Muscle layer of duodenum (tissue), 2 donors: ENCODE measurements around the gene KSR2.

Source experiments
- H3K27ac ChIP-seq: one replicate; pipeline ENCODE4 v1.7.0; 2013; ENCODE audit warnings: mild to moderate bottlenecking, low read length
- H3K27me3 ChIP-seq: one replicate; pipeline ENCODE4 v1.7.0; 2013; ENCODE audit warnings: low read depth, mild to moderate bottlenecking, control low read depth, low read length
- H3K36me3 ChIP-seq, 2 donors: one replicate each; pipeline ENCODE4 v1.7.0; 2013; ENCODE audit warnings: low read length in 2 of 2, control low read depth in 1 of 2, mild to moderate bottlenecking in 1 of 2; ENCODE audit not compliant: insufficient read depth in 2 of 2, control insufficient read depth in 1 of 2
- H3K4me1 ChIP-seq, 2 donors: one replicate each; pipeline ENCODE4 v1.7.0; 2013; ENCODE audit warnings: low read length in 2 of 2, mild to moderate bottlenecking in 2 of 2, control low read depth in 1 of 2, moderate library complexity in 1 of 2; ENCODE audit not compliant: insufficient read depth in 2 of 2, control insufficient read depth in 1 of 2
- H3K4me3 ChIP-seq, 2 donors: one replicate each; pipeline ENCODE4 v1.7.0; 2013; ENCODE audit warnings: low read length in 2 of 2, low read depth in 1 of 2, mild to moderate bottlenecking in 1 of 2
- H3K9me3 ChIP-seq, 2 donors: one replicate each; pipeline ENCODE4 v1.7.0; 2013; ENCODE audit warnings: low read length in 2 of 2, control low read depth in 1 of 2, mild to moderate bottlenecking in 1 of 2; ENCODE audit not compliant: control insufficient read depth in 1 of 2
- donor health status: healthy.

The KSR2 gene

DNA sequence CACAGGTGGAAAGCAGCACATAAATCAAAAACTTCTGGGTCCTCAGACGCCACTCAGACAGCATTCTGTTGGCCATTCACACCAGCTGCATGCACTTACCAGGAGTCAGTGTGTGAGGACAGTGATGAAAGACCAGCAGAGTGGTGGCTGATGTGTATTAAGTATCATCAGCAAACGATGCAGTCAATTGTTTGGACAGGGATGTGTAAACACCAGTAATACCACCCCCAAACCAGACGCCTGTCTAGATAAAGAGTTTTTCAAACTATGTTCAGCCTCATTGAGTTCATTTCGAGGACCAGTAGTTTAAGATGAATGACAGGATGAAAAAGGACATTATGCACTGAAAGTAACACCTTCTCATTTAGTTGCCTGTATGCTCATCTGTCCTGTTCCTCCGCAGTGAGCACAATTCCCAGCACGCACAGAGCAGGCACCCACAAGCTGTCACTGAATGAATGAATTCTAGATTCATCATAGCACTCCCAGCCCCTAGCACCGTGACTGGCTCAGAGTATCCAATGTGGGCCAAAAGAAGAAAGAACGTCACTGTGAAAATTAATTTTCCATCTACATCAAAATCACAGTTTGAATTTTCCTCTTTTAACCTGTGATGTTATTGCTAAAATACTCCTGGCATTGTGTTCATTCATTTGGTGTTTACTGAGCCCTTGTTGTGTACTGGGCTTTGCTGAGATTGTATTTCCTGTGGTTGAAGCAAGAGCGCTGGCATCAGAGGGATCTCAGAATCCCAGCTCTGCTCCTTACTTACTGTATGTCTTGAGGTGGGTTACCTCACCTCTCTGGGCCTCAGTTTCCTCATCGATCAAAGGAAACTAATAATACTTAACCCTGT, 482.6 kb downstream of the KSR2 start:
- Histone ChIP-seq H3K36me3 (no peaks in the 10 kb centered on the region), H3K9me3 (peaks cover 0 to 6% of the 10 kb centered on the region in 2 donors), H3K27me3 (no peaks in the 10 kb centered on the region), H3K27ac (no peak overlapping the region), H3K4me1 (no peaks in the 10 kb centered on the region), H3K4me3 (no peak overlapping the region)

DNA sequence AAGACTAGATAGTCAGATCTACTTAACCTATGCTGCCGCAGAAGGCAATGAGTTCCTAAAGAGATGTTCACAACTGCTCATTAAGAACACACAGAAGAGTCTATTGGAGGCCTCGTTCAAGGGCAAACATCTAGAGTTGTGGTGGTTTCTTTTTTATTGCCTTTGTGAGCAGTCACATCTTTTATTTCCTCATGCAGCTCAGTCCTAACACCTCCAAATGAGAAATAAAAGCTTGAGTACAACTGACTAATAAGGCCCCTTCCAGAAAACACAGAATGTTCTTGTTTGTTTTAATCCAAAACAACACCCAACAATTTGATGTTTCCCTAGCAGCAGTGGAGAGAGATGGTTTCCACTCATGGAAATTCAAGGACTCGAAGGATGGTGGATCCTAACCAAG, 483.9 kb downstream of the KSR2 start:
- no peaks in the 10 kb centered on the region for H3K4me1 ChIP-seq
- no peak overlapping the region for H3K4me3 ChIP-seq
- no peaks in the 10 kb centered on the region for H3K27me3 ChIP-seq
- peaks cover 0 to 6% of the 10 kb centered on the region in 2 donors for H3K9me3 ChIP-seq
- H3K36me3 ChIP-seq: no peaks in the 10 kb centered on the region
- no peak overlapping the region for H3K27ac ChIP-seq

DNA sequence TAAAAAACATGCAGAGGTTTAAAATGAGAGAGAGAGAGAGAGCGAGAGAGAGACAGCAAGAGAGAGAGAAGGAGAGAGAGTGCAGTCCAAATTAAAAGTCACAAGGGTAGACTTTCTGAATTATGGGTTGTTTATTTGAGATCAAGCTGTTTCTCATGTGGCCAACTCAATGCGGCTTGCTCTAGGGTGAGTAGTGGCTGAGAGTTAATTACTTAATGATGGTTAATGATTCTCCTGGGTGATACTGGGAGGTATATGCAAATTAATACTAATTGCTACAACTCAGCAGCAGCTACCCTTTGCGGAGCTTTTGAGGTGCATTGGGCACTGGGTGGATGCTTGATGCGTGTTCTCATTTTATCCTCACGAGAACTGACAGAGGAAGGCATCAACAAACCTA, 485.3 kb downstream of the KSR2 start:
- Histone ChIP-seq H3K36me3 (no peaks in the 10 kb centered on the region), H3K4me3 (no peak overlapping the region), H3K9me3 (peaks cover 0 to 6% of the 10 kb centered on the region in 2 donors), H3K27me3 (no peaks in the 10 kb centered on the region), H3K27ac (no peak overlapping the region), H3K4me1 (no peaks in the 10 kb centered on the region)

DNA sequence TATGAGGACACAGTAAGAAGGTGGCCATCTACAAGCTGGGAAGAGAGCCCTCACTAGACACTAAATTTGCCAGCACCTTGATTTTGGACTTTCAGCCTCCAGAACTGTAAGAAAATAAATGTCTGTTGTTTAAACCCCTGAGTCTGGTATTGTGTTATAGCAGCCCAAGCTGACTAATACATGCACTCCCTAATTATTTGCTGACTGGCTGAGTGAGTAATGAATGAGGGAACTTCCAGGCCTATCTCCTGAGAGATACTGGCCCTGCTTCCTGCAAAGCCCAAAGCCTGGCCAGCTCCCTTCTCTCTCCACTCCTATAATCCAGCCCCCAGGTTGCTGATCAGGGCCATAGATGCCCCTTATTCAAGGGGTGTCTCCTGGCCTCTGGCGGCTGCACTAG, 487.3 kb downstream of the KSR2 start:
- H3K27ac ChIP-seq: no peak overlapping the region
- H3K36me3 ChIP-seq: no peaks in the 10 kb centered on the region
- H3K27me3 ChIP-seq: no peaks in the 10 kb centered on the region
- no peaks in the 10 kb centered on the region for H3K4me1 ChIP-seq
- H3K4me3 ChIP-seq: no peak overlapping the region
- H3K9me3 ChIP-seq: peaks cover 0 to 6% of the 10 kb centered on the region in 2 donors

DNA sequence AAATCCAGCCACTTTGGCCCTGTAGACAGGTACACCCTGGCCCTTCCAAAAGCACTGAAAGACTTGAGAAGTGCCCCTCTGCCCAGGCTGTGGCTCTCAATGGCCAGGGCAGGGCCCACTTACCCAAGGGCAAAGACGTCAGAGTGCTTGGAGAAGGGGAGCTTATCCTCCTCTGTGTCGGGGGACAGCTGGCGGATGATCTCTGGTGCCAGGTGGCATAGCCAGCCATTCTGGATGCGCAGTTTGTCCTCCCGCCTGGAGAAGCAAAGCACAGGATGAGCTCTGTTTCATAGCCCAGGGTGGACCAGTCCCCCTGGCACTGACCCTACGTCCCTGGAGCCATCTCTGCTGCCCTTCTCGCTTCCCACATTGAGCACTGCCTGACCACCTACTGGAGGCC, 492.4 kb downstream of the KSR2 start:
- H3K4me1 ChIP-seq: no peaks in the 10 kb centered on the region

DNA sequence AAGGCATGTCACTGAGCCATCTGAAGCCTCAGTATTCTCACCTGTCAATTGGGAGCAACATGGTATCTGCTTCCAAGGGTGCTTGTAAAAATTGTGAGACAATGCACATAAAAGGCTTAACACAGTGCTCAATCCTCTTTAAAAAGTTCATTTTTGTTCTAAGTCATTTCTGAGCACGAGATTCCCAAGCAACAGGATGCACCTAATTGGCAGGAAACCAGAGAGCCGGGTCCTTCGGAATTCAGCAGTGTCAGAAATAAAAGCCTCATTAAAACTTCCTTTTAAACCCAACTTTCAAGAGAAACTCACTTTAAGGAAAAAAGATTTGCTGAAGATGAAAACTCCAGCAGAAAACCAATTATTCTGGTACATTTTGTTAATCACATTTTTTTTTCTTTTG, 494.9 kb downstream of the KSR2 start:
- no peak overlapping the region for H3K4me3 ChIP-seq
- H3K9me3 ChIP-seq: peaks cover 0 to 6% of the 10 kb centered on the region in 2 donors
- H3K27me3 ChIP-seq: no peaks in the 10 kb centered on the region
- no peaks in the 10 kb centered on the region for H3K4me1 ChIP-seq
- no peaks in the 10 kb centered on the region for H3K36me3 ChIP-seq
- no peak overlapping the region for H3K27ac ChIP-seq

More for the DNA sequence above, 492.4 kb downstream of the KSR2 start:
- H3K36me3 ChIP-seq: no peaks in the 10 kb centered on the region
- H3K27ac ChIP-seq: no peak overlapping the region
- peaks cover 0 to 1% of the 10 kb centered on the region in 2 donors for H3K9me3 ChIP-seq
- no peak overlapping the region for H3K4me3 ChIP-seq
- H3K27me3 ChIP-seq: no peaks in the 10 kb centered on the region

DNA sequence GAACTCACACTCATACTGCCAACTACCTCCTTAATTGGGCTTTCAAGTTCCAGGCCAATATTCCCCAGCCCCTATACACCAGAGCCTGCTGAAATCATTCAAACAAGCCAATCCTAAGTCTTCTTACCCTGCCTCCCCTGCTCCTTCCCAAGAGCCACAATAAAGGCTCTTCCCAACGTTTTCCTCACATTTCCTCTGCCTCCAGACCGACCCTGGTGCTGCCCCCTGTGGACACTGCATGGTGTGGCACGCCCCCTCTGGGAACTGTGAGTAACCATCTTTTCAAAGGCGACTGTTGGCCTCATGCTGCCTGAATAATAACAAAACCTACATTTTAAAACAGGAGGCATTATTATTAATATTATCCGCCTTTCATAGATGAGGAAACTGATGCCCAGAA, 495.8 kb downstream of the KSR2 start:
- H3K4me3 ChIP-seq: no peak overlapping the region

DNA sequence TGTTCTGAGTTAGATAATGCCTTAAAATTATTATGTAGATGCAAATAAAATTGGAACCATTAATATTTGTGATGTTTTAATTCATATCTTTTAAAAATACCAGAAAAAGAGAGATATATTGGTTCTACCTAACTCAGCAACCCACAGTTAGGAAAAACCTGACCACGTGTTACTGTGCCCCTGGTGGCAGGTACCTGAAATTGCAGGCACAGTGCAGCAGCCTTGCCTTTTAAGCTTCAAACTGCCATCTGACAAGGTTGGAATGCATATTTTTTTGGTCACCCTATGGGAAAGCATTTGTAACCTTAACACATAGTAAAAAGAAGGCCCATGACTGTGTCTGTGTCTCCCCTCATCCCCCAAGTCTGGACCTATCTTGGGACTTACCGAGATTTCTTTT, 498.0 kb downstream of the KSR2 start:
- Histone ChIP-seq H3K4me1 (no peaks in the 10 kb centered on the region), H3K9me3 (peaks cover 0 to 6% of the 10 kb centered on the region in 2 donors), H3K36me3 (no peaks in the 10 kb centered on the region), H3K4me3 (no peak overlapping the region), H3K27ac (no peak overlapping the region), H3K27me3 (no peaks in the 10 kb centered on the region)

More for the DNA sequence above, 495.8 kb downstream of the KSR2 start:
- H3K27ac ChIP-seq: no peak overlapping the region
- peaks cover 0 to 6% of the 10 kb centered on the region in 2 donors for H3K9me3 ChIP-seq
- no peaks in the 10 kb centered on the region for H3K36me3 ChIP-seq
- H3K4me1 ChIP-seq: no peaks in the 10 kb centered on the region
- no peaks in the 10 kb centered on the region for H3K27me3 ChIP-seq

DNA sequence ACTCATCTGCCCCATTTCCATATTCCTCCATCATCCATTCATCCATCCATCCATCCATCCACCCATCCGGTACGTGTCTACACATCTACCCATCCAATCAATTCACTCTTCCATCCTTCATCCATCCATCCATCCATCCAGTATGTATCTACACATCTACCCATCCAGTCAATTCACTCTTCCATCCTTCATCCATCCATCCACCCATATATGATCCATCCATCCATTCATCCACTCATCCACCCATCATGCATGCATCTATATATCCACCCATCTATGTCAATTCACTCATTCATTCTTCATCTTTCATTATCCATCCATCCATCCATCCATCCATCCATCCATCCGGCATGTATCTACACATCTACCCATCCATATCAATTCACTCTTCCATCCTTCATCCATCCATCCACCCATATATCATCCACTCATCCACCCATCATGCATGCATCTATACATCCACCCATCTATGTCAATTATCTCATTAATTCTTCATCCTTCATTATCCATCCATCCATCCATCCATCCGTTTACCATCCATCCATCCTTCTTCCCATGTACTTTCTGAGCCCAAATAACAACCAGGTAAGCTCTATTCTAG, 498.8 kb downstream of the KSR2 start:
- H3K4me1 ChIP-seq: no peaks in the 10 kb centered on the region
- H3K27me3 ChIP-seq: no peaks in the 10 kb centered on the region
- peaks cover 0 to 6% of the 10 kb centered on the region in 2 donors for H3K9me3 ChIP-seq
- no peak overlapping the region for H3K4me3 ChIP-seq
- no peak overlapping the region for H3K27ac ChIP-seq
- no peaks in the 10 kb centered on the region for H3K36me3 ChIP-seq

DNA sequence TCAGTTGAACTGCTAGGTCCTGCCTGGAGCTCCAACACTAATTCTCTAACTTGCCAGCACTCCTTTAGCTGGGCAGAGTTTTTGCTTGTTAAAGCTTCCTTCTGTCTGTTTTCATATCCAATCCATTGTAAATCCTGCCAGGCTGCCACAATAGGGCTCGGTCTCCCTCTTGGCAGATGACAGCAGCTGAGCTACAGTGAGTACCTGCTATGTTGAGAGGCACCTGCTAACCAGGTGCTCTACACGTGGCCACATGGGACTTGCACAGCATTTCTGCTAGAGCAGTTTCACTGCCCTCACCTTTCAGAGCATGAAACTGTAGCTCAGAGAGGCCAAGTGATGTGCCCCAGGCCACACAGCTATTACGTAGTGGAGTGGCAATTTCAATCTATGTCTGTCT, 500.8 kb downstream of the KSR2 start:
- H3K36me3 ChIP-seq: no peaks in the 10 kb centered on the region
- H3K27ac ChIP-seq: no peak overlapping the region
- H3K4me3 ChIP-seq: no peak overlapping the region
- H3K4me1 ChIP-seq: no peaks in the 10 kb centered on the region
- H3K27me3 ChIP-seq: no peaks in the 10 kb centered on the region
- peaks cover 0 to 6% of the 10 kb centered on the region in 2 donors for H3K9me3 ChIP-seq

DNA sequence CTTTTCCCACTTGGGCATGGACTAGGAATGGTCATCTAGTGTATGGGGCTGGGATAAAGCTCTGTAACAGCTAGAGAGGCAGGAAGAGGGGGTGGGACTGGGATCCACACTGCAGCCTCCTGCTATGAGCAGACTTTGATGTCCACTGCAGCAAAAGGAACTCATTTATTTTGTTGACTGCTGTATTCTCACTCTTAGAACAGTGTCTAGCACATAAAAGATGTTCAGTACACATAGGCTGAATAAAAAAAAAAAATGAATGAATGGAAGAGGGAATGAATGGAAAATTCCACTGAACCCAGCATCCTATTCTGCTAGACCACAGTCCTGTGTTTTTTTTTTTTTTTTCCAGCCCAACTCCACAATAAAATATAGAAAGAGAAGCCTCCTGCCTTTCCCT, 501.2 kb downstream of the KSR2 start:
- H3K36me3 ChIP-seq: no peaks in the 10 kb centered on the region
- no peaks in the 10 kb centered on the region for H3K4me1 ChIP-seq
- peaks cover 0 to 6% of the 10 kb centered on the region in 2 donors for H3K9me3 ChIP-seq
- no peak overlapping the region for H3K27ac ChIP-seq
- H3K4me3 ChIP-seq: no peak overlapping the region
- no peaks in the 10 kb centered on the region for H3K27me3 ChIP-seq
